HG03045 (cell line): ENCODE results near the gene TBC1D10A.

ENCODE experiments used
- ATAC-seq: cut with Tn5 transposase; IDR thresholded peaks from one replicate; pipeline ENCODE4 v1.9.1; 2021; ENCODE audit warnings: mild to moderate bottlenecking, moderate library complexity; ENCODE audit not compliant: unreplicated experiment

TBC1D10A gene, protein sequence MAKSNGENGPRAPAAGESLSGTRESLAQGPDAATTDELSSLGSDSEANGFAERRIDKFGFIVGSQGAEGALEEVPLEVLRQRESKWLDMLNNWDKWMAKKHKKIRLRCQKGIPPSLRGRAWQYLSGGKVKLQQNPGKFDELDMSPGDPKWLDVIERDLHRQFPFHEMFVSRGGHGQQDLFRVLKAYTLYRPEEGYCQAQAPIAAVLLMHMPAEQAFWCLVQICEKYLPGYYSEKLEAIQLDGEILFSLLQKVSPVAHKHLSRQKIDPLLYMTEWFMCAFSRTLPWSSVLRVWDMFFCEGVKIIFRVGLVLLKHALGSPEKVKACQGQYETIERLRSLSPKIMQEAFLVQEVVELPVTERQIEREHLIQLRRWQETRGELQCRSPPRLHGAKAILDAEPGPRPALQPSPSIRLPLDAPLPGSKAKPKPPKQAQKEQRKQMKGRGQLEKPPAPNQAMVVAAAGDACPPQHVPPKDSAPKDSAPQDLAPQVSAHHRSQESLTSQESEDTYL

GRCh38 chr22:30326706-30327362 lies at the start of gene TBC1D10A:
TSS of gene TBC1D10A (minus strand) at chr22:30326941. CDS start at chr22:30326881, 60 bp downstream.
- peak; percentile 82 for ATAC-seq

- ATAC-seq: no peak
These were observed 48.6 kb upstream of the TBC1D10A start for GRCh38 chr22:30375312-30375849.

- no peak for ATAC-seq
These were observed 46.9 kb upstream of the TBC1D10A start for GRCh38 chr22:30373331-30374325.

GRCh38 chr22:30372915-30373314 lies 46.2 kb upstream of the TBC1D10A start:
- ATAC-seq: no peak

GRCh38 chr22:30371981-30372380 lies 45.2 kb upstream of the TBC1D10A start:
- no peak for ATAC-seq

GRCh38 chr22:30371321-30371720 lies 44.6 kb upstream of the TBC1D10A start:
- no peak for ATAC-seq

DNA sequence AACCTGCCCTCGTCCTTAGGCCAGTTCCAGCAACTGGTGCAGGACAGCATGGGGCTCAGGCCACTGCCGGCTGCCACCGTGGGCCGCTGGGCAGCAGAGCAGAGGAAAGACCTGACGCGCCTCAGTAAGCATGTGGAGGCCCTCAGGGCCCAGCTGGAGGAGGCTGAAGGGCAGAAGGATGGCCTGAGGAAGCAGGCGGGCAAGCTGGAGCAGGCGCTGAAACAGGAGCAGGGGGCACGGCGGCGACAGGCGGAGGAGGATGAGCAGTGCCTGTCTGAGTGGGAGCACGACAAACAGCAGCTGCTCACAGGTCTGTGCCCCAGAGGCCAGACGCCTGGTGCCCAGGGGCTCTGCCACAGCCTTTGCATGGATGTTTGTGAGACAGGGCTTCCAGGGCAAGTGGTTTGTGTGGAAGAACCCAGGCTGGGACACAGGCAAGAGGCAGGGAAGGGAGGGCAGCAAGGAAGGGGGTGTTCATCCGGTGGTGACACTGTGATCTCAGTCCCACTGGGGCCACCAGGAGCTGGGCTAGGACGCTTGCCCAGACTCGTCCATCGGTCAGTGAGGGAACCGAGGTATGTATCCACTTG lies 44.0 kb upstream of the TBC1D10A start:
- no peak for ATAC-seq

DNA sequence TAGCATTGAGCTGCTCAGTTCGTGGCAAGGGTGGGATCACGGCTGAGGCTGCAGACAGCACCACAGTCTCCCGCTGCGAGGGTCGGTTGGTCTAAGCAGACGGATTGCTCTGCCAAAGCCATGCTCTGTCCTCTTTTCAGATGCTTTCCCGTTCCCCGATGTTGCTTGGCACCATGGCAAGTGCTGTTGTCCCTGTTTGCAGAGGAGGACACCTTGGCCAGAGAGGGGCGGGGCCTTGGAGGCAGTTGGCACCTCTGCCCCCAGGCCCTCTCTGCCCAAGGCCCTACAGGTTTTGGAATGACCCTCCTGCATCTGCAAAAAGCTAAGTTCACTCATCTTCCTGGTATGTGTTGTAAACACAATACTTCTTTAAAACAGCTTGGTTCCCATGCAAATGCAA lies 41.7 kb upstream of the TBC1D10A start:
- ATAC-seq: no peak

DNA sequence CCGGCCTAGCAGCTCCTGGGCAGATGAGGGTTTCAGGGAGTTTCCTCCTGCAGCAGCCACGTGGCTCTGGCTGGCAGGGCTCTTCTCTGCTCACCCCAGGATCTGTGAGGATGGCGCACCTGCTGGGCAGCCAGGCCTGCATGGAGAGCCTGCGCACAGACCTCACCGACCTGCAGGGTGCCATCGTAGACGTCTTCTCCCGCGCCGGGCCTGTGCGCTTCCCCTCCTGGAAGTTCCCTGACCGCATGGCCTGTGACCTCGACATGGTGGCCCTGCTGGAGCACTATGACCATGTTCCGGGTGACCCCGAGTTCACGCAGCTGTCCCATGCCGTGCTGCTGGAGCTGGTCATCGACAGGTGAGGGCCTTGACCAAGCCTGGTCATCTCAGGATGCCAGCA lies 39.1 kb upstream of the TBC1D10A start:
- ATAC-seq: no peak

DNA sequence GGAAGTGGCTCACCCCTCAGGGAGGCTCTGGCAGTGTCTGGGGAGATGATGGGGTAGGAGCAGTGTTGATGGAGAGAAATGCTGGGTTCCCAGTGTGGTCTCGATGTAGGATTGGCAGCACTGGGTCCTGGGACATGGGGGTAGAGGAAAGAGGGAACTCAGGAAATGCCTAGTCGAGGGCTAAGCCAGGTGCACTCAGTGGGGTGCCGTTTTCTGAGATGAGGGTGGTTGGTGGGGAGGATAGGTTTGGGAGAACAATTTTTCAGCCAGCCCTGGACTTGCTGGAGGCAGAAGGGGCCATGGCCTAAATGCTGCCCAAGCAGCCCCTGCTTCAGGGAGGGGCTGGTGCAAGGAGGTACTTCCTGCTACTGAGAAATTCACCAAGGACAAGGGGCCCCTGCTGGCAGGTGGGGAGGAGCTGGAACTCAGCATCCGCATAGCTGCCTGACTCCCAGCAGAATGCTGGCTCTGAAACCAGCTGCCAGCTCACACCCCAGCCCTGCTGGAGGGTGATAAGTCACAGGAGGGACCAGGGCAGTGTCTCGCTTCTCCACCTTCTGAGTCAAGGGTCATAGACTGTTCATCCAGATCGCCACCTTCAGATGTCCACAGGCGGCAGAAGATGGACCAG lies 36.0 kb upstream of the TBC1D10A start:
- ATAC-seq: no peak

DNA sequence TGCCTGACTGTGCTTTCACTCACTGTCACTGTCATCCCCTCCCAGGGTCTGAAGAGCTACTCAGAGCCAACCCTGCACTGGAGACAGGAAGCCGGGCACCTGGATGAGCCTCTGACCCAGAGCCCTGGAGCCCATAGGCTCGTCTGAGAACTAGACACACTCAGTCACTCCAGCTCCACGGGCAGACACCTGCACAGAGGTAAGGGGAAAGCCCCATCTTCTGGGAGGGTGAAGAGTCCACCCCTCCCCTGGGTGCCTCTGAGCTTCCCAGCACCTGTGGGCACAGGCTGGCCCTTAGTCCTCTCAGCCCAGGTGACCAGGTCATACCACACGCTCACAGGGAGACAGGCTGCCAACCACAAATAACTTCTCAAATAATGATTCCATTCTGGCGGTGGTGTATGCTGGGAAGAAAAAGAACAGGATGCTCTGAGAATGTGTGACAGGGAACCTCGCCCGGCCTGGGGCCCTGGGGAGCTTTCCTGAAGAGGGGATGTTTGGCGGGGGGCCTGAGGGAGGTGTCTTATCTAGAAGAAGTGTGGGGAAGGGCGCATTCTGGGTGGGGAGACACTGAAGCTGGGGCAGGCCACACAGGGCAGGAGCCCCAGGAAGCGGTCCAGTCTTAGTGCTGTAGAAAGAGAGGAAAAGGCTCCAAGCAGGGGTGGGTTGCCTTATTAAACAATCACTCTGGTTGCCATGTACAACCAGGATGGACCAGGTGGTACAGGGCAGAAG lies 35.3 kb upstream of the TBC1D10A start:
- no peak for ATAC-seq

DNA sequence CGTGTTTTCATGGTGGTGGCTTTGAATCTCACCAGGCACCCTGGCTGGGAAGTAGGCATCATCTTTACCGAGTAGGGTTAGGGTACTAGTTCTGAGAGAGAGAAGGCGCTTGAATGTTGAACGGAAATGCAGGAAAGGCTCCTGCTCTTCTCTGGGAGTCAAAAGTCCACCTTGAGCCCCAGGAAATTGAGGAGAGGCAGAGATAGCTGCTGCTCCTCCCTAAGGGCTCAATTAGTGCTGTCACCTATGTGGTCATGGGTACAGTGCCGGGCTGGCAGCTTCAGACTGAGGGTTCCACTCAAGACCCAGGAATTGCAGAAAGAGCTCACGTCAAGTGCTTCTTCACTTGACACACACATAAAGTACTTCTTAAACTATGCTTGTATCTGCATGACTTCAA lies 31.8 kb upstream of the TBC1D10A start:
- no peak for ATAC-seq

- ATAC-seq: no peak
These were observed 31.0 kb upstream of the TBC1D10A start for GRCh38 chr22:30357650-30358215.

DNA sequence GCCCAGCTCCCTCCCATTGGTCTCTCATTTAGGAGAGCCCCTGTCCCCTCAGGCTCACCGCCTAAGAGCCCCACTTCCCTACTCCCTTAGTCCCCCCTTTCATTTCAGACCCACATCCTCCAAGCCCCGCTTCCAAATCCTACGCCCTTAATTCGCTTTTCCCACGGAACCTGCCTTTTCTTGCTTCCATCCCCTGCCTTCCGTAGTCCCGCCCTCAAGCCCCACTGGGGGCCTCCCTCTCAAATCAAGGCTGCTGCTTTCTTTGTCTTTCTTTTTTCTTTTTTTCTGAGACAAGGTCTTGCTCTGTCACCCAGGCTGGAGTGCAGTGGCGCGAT lies 30.5 kb upstream of the TBC1D10A start:
- ATAC-seq: no peak

GRCh38 chr22:30356449-30357235 lies 29.9 kb upstream of the TBC1D10A start, which contains the start of the genes CCDC157 and SF3A1:
TSS of gene CCDC157 (plus strand) at chr22:30357007. CDS start at chr22:30366001, 8,994 bp downstream.
TSS of gene SF3A1 (minus strand) at chr22:30356894. CDS start at chr22:30356792, 102 bp downstream.
- peak; percentile 91 for ATAC-seq

DNA sequence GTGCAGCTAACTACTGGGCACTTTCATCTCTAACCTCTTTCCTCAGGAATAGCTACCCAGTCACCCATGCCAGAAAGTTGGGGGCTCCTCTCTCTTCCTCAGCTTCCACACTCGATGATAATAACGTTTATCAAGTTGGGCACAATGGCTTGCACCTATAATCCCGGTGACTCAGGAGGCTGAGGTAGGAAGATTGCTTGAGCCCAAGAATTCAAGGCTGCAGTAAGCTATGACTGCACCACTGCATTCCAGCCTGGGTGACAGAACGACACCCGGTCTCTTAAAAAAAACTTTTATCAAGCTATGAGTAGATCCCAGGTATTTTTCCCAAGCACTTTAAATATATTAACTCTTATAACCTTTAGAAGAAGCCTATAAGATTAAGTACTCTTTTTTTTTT lies 27.9 kb upstream of the TBC1D10A start:
- no peak for ATAC-seq

GRCh38 chr22:30351226-30351625 lies 24.5 kb upstream of the TBC1D10A start:
- ATAC-seq: no peak

GRCh38 chr22:30348809-30349208 lies 22.1 kb upstream of the TBC1D10A start:
- no peak for ATAC-seq
